ENCODE results near the gene ITFG1.

The ITFG1 gene

DNA sequence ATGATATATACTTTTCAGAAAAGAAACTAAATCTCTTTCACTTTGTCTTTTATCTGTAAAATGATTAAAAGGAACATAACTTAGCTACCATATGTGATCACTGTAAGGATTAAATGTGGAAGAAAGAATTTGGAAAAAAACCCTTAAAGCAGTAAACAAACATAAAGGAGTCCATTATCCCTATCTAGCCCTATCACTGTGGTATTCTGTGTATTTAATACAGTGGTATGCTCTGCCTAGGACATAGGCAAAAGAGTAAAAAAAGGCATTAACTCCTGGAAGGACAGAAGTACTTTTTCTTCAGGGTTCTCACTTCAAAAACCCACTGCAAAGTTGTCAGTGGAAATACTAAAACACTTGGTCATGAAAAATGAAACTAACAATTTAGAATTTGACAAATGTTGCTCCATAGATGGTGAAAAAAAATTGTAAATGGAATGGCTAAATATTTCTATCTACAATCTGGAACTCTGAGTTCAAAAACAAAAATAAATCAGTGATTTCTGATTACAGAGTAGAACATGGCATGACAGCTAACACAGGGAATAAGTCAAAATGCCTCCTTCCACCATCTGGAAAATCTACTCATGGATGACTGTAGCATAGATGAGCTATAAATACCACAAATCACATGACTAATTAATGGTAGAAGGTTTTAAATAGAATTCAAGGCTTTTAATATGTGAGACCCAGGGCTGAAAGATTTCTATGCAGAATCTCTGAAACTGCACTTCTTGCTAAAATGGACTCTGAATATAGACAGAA lies 140.1 kb downstream of the ITFG1 start:
- no peak for DNase-seq

DNA sequence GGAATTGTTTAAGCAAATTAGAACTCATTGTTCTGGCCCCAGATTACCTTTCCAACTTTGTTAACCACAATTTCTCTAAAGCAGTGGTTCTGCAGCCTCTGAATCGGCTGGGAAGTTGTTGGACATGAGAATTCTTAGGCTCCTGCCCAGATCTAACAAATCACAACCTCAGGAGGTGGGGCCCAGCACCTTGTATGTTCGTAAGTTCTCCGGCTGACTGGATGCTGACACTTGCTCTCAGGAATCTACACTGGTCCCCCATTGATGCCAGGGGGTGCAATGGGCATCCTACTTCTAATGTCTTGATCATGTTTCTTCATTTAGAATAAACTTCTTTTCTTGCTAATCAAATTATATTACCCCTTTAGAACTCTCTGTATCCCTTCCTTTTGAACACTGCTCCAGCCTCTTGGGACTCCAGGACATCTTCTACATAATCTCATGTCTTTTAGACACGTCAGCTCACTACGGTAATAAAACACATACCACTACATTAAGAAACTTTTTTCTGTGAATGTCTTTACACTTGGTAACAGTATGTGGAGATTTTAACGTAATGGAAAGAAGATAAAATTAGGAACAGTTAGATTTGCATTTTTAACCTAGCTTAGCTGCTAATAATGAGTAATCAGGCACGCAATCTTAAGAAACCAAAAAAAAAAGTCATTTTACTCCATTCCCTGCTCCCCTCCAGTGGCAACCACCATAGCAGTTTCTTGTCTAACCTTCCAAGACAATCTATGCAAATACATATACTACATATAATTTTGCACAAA lies 143.2 kb downstream of the ITFG1 start:
- DNase-seq = no peak

DNA sequence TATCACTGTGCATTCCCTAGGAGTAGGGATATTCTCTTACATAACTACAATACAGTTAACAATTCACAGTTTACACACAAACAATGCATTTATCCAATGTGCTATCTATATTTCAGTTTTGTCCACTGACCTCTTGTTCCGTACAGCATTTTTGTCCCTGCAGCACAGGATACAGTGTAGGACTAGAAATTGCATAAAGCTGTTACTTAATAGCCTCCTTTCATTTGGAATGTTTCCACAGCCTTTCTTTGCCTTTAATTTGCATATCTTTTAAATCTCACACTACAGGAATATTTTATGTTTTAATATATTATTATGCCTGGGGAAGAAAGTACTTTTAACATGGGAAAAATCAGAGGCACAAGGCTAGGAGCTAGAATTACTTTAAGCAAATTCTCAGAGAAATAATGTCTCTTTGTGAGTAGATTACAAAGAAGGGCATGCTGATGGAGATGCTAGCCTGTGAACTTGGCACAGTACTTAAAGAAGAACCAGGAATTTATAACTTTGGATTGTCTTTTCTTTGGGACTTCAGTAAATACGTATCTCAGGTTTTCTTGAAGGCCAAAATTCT lies 144.3 kb downstream of the ITFG1 start:
- DNase-seq = no peak

DNA sequence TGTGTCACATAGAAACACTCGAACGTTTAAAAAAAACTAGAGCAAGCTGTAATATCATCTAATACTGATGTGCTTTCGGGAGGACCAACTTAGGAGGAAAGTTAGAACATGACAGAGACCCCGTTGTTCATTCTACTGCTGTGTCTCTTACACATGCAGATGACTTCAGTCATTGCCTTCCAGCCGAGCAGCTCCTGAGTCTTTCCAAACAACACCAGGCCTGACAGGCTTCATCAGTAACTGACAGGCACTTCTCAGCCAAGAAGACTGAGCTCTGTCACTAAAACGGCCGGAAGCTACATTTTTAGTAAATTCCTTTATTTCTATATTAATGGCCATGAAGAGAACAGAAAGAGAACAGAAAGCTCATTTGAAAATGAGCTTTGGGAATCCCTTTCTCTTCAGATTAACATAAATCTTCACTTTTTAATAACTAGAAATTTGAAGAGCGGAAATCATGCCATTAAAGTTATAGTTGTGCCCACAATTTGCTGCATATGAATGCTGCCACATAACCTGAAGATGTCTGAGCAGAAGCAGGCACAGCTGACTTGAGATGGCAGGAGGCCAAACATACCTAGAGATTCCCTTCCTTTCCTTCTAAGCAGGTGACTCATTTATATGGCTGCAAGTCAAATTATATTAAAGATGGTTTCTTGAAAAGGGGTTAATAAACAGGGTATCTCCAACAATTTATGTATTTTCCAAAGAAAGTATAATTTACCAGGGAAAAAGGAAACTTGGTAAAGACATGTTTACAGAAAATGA lies 148.9 kb downstream of the ITFG1 start:
- DNase-seq = no peak

DNA sequence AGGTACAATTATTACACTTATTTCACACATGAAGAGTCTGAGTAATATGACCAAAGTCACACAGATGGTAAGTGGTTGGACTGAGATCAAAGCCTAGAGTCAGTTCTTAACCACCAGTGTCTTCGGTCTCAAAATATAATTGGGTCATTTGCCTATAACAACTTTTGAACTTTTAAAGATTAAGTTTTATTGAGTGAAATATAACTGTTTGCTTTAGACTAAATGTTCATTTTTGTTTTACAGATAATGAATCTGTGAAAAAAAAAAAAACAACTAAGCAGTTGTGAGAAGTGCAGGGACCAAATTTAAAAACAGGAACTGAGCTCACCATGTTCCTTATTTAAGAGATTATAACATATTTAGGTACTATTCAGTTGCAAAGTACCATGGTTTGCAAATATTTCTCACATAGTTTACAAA lies 150.1 kb downstream of the ITFG1 start:
- DNase-seq = no peak

DNA sequence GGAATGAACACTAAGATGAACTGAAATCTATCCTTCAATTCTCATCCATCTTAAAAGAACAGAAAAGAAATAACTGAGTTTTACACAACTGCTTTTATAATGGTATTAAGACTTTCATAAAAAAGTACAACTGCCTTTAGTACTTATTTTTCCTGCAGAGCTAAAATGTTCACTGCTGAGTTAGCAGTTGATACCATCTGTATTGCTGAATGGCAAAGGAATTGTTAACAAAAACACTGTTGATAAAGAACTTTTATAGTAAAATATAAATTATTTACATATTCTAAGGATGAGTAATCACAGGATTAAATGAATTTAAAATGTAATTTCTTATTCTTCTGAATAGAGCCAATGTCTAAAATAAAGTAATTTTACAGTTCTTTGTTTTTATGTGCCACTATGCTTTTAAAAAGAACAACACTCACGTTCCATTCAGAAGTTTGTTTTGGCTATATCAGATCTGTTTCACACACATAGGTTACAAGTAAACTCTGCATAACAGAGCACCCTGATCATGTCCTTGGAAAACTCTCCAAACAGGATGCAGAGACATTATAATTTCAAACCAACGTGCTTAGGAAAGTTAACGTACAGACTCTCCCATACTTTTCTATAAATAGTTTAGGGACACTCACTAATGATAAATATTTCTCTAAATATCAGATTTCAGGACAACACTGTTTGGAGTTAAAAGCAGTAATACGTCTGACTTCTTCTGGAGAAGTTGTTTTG lies 151.1 kb downstream of the ITFG1 start:
- DNase-seq = no peak

DNA sequence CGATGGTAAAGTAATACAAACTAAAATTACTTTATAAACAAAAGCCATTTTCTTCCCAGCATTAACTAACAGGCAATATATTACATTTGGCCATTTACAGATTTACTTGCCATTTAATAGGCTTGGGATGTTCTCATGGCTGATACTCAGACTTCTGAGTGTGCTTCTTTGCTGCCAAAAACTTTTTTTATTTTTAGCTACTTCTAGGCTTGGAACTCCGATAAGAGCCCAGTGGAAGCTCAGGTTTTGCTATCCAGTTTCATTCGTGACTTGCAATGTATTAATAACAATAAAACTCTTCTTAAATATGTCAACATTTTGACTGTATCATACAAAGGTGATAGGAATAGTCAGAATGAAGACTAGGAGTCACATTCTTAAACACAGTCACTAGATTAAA lies 152.3 kb downstream of the ITFG1 start:
- no peak for DNase-seq

DNA sequence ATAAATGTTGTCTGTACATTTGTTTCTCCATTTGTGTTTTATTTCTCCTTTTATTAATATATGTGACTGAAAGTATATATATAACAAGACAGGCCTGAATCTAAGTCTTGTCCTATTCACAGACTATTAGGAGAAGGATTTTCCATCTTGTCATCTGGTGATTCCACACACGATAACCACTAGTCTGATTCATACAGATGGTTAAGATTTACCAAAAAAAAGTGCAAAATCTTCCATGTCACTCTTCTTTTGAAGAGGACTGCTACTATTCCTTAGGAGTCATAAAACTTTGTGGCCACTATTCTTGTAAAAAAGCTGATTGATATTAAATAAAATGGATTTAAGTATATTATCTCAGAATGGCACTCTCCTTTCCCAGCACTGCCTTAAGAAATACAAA lies 156.3 kb downstream of the ITFG1 start:
- no peak for DNase-seq

DNA sequence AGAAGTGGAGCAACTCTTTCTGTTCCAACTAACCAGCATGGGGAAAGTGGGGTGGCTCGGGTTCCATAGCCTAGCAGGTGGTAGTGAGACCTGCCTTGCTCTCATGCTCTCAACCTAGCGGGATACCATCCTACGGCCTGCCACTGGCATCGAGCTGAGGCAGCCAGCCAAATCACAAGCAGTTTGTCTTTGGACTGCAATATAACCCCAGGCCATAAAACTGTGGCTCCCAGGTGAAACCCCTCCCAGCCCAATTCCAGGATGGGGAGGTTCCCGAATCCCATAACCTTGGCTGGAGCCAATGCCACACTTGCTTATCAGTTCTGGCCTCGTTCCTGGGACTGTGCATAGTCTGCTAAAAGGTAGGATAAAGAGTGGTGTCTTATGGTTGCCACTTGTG lies 161.3 kb downstream of the ITFG1 start:
- no peak for DNase-seq

DNA sequence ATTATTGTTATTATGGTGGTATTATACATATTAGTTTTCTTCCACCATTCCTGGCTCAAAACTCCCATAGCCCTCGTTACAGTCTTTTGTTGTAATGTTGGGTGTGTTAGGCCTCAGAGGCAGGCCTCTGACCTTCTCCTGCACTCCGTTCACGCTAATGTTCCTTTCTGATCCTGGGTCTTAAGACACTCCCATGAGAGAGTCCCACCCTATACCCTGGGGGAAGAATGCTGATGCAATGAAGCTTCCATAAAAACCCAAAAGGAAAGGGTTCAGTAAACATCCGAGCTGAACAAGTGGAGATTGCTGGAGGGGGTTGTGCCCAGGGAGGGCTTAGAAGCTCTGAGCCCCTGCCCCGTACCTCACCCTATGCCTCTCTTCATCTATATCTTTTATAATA lies 175.9 kb downstream of the ITFG1 start:
- no peak for DNase-seq

DNA sequence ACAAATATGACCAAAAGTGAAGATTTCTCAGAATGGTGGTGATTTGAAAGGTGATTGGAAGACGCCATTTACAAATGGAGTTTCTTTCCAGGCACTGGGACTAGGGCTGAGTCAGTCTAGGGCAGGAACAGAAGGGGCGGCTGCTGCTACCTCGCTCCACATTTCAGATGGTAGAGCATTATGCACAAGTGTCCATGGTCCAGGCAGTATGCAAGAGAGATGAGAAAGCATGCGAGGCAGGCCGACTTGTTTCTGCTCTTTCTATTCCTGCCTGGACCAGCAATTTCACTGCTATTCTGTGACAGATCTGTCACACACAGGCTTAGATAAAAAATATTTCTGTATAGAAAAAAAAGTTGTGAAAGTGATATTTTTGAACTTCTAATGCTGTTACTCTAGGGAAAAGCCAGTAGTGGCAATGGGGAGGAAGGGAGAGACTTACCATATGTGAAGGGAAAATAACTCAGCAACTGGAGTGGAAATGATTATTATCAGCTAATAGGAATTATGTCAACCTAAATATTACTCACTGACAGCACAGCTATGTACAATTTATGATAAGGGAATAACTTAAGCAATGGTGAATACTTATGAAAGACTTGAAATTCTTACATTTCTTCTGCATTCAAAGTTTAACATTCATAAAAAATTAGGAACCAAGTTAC lies 182.4 kb downstream of the ITFG1 start:
- DNase-seq = no peak

DNA sequence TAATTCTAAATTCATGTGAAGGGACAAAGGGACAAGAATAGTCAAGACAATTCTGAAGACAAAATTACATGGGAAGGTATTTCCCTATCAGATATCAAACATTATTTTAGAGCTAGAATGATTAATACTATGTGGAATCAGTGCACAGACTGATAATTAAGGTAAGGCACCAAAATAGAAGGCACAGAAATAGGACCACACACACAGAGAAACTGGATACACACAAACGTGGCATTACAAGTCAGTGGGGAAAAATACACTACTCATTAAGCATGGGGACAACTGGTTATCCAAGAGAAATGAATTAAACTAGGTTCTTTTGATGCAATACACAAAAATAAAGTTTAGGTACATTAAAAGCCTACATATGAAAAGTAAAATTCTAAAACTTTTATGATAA lies 184.3 kb downstream of the ITFG1 start:
- no peak for DNase-seq

DNA sequence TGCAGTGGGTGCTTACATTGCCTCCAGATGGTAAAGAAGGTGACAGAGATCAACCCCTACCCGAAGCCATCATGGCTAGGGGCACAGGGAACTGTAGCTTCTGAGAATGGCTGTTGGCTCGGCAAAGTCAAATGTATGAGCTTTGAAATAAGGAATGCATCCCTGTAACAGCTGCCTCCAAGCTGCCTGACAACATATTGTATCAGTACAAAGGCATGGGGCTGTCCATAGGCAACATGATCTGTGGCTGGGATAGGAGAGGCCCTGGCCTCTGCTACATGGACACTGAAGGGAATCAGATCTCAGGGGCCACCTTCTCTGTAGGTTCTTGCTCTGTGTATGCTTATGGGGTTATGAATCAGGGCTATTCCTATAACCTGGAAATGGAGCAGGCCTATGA lies 197.9 kb downstream of the ITFG1 start:
- DNase-seq = no peak

DNA sequence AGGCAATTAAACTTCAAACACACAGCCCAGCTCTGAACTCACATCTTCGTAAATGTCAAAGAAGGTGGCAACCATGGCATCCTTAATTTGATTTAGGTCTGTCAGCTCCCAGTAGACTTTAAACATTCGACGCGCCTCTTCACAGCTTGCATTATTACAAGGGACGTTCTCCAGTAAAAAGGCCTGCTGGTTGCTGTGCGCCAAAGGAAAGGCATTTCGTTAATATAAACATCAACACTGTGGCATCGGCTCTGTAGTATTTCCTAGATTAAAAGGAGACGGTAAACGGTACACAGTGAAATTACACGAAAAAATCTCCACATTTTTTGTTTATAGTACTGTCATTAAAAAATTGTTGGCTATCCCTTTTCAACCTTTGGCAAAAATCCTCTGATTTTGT lies 200.4 kb downstream of the ITFG1 start:
- no peak for DNase-seq

DNA sequence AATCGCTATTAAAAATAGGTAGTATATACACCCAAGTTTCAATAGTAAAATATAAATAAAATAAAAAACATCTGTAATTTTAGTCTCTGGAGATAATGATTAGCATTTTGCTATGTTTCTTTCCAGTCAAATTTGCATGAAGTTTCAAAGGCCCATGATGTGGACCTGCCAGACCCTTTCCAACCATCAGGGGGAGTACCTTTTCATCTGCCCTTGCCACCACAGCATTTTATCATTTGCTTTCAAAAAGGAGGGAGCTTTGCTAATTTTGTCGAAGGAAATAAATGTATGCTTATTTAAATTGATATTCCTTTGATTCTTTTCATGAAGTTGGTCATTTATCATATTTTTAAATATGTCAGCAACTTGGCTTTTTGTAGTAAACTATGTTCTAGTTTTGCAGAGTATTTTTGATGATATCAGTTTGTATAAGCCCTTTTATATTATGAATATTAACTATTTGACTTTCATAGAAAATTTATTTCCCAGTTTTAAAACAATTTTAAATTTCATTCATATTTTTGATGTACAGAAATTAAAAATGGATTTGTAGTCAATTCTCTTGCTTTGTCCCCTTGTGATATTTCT lies 201.9 kb downstream of the ITFG1 start:
- DNase-seq = no peak

DNA sequence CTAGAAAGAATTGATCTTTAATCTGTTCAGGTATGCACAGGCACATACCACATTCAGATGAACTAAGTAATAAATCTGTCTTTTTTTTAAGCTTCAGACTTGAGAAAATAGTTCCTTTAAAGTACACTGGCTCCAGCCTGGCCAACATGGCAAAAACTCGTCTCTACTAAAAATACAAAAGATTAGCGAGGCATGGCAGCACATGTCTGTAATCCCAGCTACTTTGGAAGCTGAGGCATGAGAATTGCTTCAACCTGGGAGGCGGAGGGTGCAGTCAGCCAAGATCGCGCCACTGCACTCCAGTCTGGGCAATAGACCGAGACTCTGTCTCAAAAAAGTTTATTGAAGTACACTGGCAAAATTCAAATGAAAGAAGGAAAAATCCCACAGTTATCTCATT lies 206.1 kb downstream of the ITFG1 start:
- no peak for DNase-seq

DNA sequence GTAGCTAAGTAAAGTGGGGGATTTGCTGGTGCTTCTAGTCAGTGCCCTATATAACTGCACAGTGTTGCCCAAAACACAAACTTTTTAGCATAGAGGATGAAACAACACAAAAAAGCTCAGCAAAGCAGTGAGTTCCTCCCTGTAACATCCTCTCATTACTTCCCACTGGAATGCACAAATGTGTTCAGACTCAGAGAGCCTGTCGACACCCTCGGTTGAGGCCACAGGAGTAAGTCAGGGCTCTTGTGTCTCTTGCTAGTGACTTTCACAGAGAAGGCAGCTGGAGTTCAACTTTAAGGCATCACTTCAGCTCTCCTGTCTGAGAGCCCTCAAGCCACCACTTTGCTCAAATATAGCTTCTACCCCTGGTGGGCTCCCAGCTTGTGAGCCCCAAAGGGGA lies 209.9 kb downstream of the ITFG1 start:
- no peak for DNase-seq

DNA sequence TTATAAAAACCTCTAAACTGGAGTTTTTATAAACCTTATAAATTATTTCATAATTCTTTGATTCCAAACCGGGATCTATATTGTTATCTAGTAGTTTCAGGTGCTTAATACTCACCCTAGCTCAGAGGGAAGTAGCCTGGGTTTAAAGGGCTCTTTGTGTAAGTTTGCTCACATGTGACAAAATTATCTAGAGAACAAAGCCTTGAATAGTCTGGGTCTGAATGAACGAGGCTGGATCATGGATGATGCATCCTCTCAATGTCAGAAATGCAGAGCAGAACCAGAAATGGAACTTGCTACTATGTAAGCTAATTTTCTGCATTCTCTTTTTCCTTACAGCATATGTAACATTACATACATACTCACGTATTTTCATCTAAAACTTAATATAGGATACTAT lies 213.2 kb downstream of the ITFG1 start:
- DNase-seq = no peak

DNA sequence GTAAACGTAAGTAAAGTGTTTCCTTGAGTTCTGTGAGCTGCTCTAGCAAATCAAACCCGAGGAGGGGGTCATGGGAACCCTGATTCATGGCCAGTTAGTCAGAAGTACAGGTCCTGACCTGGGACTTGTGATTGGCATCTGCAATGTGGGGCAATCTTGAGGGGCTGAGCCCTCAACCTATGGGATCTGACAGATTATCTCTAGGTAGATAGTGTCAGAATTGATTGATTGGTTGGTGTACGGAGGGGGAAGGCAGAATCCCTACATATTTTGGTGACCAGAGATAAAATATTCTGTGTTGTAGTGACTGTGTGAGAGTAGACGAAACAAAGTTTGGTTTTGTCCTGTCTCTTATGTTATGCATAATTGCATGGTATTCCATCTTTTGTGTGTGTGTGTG lies 216.7 kb downstream of the ITFG1 start:
- no peak for DNase-seq

DNA sequence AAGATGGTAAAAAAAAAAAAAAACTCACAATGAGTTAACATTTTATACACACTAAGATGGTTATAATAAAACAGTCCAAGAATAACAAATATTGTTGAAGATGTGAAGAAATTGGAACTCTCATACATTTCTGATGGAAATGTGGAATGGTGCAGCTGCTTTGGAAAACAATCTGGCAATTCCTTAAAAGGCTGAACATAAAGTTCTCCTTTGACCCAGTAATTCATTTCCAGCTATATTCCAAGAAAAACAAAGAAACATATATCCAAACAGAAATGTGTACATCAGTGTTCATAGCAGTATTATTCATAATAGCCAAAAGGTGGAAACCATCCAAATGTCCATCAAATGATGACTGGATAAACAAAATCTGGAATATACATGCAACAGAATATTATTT lies 219.8 kb downstream of the ITFG1 start:
- DNase-seq = no peak

DNA sequence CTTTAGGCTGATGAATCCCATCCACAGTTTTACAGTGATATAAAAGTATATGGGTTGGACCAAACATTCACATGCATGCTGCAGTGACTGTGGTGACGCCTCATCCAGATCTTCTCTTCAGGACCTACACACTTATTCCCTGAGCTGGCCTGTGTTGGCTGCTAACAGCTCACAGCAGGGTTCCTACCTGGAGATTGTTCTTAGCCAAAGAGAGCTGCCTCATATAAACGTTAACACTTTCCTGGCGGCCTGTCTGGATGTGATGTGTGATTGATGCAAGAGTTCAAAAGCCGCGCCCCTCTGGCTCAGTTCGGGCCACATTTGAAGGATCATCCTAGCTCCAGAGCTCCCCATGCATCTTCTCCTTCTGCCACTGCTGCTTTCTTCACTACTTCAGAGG lies 224.1 kb downstream of the ITFG1 start:
- DNase-seq = no peak

DNA sequence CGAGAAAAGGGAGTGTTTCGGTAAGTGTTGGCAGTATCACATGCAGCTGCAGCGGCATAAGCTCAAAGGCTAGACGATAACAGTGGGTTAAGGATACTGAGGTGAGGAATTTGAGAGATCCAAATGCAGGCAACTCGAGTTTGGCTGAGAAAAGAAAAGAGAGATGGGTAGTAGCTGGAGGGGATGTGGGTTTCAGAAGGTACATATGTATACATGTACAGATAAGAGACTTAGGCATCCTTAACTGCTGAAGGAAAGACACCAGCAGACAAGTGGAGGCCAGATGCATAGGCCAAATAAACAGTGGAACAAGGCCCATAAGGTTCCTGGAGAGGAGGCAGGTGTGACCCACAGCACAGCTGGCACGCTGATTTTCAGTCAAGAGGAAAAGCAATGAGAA lies 230.6 kb downstream of the ITFG1 start:
- no peak for DNase-seq

All from activated CD4-positive, CD25-positive, alpha-beta regulatory T cell treated with anti-CD3 and anti-CD28 coated beads, Interleukin-2, amount 50 U/mL, for 72 hours (primary cell).